Measurements from ENCODE around the gene UST. TPM values are rescaled to one million over a fixed set of nuclear protein-coding genes. Genes with fewer than 3 reads are reported as not detected.

The UST gene
- polyA plus RNA-seq, 1 donor (not counting 4 experiments of a cell fraction or from before 2014, with no cell fraction given) = 6.1 TPM

DNA sequence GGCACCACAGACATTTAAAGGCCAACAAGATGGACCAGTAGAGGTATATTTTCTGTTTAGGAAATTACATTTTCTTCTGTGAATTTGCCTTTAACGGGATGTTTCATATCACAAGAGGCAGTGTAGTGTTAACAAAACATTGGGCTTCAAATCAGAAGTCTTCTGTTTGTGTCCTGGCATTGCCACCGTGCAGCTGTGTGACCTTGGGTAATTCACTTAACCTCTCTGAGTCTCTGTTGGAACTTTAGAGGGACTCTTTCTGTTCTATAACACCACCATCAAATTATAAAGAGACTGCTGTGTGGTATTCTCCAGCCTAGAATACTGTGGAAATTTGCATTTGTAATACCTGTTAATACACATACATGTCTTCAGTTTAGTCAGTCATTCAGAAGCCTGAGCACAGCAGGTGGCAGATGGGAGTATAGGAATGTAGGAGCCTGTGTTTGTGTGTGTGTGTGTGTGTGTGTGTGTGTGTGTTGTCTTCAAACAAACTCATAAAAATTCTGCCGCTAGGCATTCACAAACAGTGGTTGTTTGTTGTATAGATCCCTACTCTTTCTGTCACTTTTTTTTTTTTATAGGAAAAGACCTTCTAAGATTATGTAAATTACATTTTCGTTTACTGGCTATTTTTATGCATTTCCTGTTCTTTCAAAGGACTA is 22.6 kb downstream of the UST start:
- Histone ChIP-seq H3K9me1 (ENCODE audit: control insufficient read depth, extremely low read depth, insufficient read depth, low read length) (no peaks in the 10 kb centered on the region), H3K9ac (ENCODE audit: control insufficient read depth, extremely low read depth, insufficient read depth, low read length) (no peak overlapping the region), H3K27ac (ENCODE audit: control insufficient read depth, insufficient read depth, low read length) (no peak overlapping the region), H3K36me3 (ENCODE audit: control insufficient read depth in 2 of 2, extremely low read depth in 1 of 2, insufficient read depth in 2 of 2, low read length in 2 of 2) (no peaks in the 10 kb centered on the region), H3K9me3 (ENCODE audit: control insufficient read depth, low read depth, low read length) (no peaks in the 10 kb centered on the region), H3K27me3 (ENCODE audit: control insufficient read depth, extremely low read depth, insufficient read depth, low read length) (no peaks in the 10 kb centered on the region), H3K4me3 (ENCODE audit: control insufficient read depth in 2 of 3, extremely low read depth in 1 of 3, insufficient read depth in 2 of 3, low read depth in 1 of 3, low read length in 3 of 3) (no peak overlapping the region), H3K4me1 (ENCODE audit: control insufficient read depth, extremely low read depth, insufficient read depth, low read length) (peaks cover 2% of the 10 kb centered on the region), H4K20me1 (ENCODE audit: control insufficient read depth, extremely low read depth, insufficient read depth, low read length) (no peaks in the 10 kb centered on the region), H3K79me2 (ENCODE audit: control insufficient read depth, insufficient read depth, low read length) (no peaks in the 10 kb centered on the region), H2AFZ (ENCODE audit: control insufficient read depth, low read length) (no peak overlapping the region), H3K4me2 (ENCODE audit: control insufficient read depth, extremely low read depth, insufficient read depth, low read depth, low read length) (no peak overlapping the region)
- no peak for FAIRE-seq
- no peak for DNase-seq (ENCODE audit: low read depth, low spot score)
- dilution Hi-C loops (cut with MboI; ENCODE audit: extremely low pct_ligation_motif_present, low sequenced_read_pairs) = no loop called here
- TF ChIP-seq, protein P1, sequence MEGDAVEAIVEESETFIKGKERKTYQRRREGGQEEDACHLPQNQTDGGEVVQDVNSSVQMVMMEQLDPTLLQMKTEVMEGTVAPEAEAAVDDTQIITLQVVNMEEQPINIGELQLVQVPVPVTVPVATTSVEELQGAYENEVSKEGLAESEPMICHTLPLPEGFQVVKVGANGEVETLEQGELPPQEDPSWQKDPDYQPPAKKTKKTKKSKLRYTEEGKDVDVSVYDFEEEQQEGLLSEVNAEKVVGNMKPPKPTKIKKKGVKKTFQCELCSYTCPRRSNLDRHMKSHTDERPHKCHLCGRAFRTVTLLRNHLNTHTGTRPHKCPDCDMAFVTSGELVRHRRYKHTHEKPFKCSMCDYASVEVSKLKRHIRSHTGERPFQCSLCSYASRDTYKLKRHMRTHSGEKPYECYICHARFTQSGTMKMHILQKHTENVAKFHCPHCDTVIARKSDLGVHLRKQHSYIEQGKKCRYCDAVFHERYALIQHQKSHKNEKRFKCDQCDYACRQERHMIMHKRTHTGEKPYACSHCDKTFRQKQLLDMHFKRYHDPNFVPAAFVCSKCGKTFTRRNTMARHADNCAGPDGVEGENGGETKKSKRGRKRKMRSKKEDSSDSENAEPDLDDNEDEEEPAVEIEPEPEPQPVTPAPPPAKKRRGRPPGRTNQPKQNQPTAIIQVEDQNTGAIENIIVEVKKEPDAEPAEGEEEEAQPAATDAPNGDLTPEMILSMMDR (optimal IDR thresholded peaks at IDR 0.05 in 1 of 3, IDR thresholded peaks at IDR 0.05 in 1 of 3, conservative IDR thresholded peaks at IDR 0.05 in 1 of 3; ENCODE audit: extremely low read depth in 1 of 3, insufficient read depth in 2 of 3, low read length in 3 of 3) = no peak
- TF ChIP-seq EZH2 (IDR thresholded peaks at IDR 0.05; ENCODE audit: low read length) = no peak

GRCh38 chr6:148770408-148771211 is 23.8 kb downstream of the UST start:
- Histone ChIP-seq H2AFZ (ENCODE audit: control insufficient read depth, low read length) (no peak overlapping the region), H3K4me1 (ENCODE audit: control insufficient read depth, extremely low read depth, insufficient read depth, low read length) (peaks cover 2% of the 10 kb centered on the region), H3K9ac (ENCODE audit: control insufficient read depth, extremely low read depth, insufficient read depth, low read length) (no peak overlapping the region), H3K79me2 (ENCODE audit: control insufficient read depth, insufficient read depth, low read length) (no peaks in the 10 kb centered on the region), H3K9me1 (ENCODE audit: control insufficient read depth, extremely low read depth, insufficient read depth, low read length) (no peaks in the 10 kb centered on the region), H3K27me3 (ENCODE audit: control insufficient read depth, extremely low read depth, insufficient read depth, low read length) (no peaks in the 10 kb centered on the region), H3K9me3 (ENCODE audit: control insufficient read depth, low read depth, low read length) (no peaks in the 10 kb centered on the region), H4K20me1 (ENCODE audit: control insufficient read depth, extremely low read depth, insufficient read depth, low read length) (no peaks in the 10 kb centered on the region), H3K27ac (ENCODE audit: control insufficient read depth, insufficient read depth, low read length) (no peak overlapping the region), H3K36me3 (ENCODE audit: control insufficient read depth in 2 of 2, extremely low read depth in 1 of 2, insufficient read depth in 2 of 2, low read length in 2 of 2) (no peaks in the 10 kb centered on the region), H3K4me2 (ENCODE audit: control insufficient read depth, extremely low read depth, insufficient read depth, low read depth, low read length) (no peak overlapping the region), H3K4me3 (ENCODE audit: control insufficient read depth in 2 of 3, extremely low read depth in 1 of 3, insufficient read depth in 2 of 3, low read depth in 1 of 3, low read length in 3 of 3) (no peak overlapping the region)
- FAIRE-seq (no peak), DNase-seq (ENCODE audit: low read depth, low spot score) (no peak)
- TF ChIP-seq, protein P1 (optimal IDR thresholded peaks at IDR 0.05 in 1 of 3, IDR thresholded peaks at IDR 0.05 in 1 of 3, conservative IDR thresholded peaks at IDR 0.05 in 1 of 3; ENCODE audit: extremely low read depth in 1 of 3, insufficient read depth in 2 of 3, low read length in 3 of 3) = no peak
- no peak for TF ChIP-seq EZH2 (IDR thresholded peaks at IDR 0.05; ENCODE audit: low read length)
- dilution Hi-C loops (cut with MboI; ENCODE audit: extremely low pct_ligation_motif_present, low sequenced_read_pairs) = no loop called here
